NCI-H2029 (cell line): Measurements from ENCODE around the gene CCDC82.
"Not testable (repeated sequence)": the region's sequence is repeated elsewhere in the genome, so short reads cannot be mapped to it uniquely, and the experiment has no call there.

ENCODE experiments used
- DNase-seq: peaks from one replicate; lab custom pipeline; 2025; lab: John Stamatoyannopoulos, UW

CCDC82 gene

DNA sequence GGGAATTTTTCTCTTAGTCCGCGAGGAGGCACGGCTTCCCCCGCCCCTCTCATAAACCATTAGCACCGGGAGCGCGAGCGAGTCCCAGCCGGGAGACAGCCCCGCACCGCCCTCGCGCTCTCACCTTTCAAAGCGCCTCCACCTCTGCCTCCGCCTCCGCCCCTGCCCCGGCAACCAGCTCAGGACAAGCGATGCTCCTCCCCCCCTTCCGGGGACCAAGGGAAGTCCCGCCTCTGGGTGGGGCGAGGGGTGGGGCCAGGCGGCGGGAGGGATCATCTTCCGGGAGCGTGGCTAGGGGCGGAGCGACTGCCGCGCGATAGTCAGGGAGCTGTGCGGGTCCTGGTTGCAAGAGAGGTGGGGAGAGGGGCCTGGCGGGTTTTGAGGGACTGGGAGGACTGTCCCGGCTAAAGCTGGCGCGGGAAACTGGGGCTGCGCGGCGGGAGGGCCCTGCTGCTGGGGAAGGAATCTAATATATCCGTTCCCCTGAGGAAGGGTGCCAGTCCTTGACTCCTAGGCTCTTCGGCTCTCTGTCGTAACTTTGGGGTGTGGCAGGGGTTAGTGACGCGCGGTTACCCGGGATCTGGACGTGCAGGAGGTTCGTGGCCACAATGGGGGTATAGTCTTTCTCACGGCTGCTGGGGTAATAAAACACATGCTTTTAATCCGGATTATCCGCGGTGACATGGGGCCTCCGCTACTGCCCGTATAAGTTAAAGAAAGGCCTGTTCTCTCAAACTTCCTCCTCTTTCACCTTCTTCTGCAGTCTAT lies at the start of gene CCDC82, which contains the start of gene JRKL:
Gene CCDC82 (minus strand): TSS at position 193 of the 768 bp plus-strand sequence. CDS start 5,165 bp downstream, outside the sequence.
Gene JRKL (plus strand): TSS at position 294 of the 768 bp plus-strand sequence. CDS start 637 bp downstream, outside the sequence.
- DNase-seq = peak; percentile 88

DNA sequence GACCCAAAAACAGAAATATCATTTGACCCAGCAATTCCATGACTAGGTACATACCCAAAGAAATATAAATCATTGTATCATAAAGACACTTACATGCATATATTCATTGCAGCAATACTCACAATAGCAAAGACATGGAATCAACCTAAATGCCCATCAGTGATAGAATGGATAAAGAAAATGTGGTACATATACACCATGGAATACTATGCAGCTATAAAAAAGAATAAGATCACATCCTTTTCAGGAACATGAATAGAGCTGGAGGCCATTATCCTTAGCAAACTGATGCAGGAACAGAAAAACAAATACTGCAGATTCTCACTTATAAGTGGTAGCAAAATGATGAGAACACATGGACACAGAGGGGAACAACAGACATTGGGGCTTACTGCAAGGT lies 42.9 kb upstream of the CCDC82 start:
- DNase-seq = not testable (repeated sequence)

DNA sequence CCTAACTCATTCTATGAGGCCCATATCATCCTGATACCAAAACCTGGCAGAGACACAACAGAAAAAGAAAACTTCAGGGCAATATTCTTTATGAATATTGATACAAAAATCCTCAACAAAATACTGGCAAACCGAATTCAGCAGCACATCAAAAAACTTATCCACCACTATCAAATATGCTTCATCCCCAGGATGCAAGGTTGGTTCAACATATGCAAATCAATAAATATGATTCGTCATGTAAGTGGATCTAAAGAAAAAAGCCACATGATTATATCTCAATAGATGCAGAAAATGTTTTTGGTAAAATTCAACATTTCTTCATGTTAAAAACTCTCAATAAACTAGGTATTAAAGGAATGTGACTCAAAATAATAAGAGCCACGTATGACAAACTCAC lies 41.0 kb upstream of the CCDC82 start:
- no peak for DNase-seq

DNA sequence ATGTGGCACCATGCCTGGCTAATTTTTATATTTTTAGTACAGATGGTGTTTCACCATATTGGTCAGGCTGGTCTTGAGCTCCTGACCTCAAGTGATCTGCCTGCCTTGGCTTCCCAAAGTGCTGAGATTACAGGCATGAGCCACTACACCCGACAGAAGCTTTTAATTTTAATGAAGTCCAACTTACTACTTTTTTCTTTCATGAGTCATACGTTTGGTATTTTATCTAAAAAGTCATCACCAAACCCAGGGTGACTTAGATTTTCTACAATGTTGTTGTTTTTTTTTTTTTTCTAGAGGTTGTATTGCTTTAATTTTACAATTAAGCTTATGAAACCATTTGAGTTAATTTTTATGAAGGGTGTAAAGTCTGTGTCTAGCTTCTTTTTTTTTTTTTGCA lies 35.0 kb upstream of the CCDC82 start:
- DNase-seq = no peak

DNA sequence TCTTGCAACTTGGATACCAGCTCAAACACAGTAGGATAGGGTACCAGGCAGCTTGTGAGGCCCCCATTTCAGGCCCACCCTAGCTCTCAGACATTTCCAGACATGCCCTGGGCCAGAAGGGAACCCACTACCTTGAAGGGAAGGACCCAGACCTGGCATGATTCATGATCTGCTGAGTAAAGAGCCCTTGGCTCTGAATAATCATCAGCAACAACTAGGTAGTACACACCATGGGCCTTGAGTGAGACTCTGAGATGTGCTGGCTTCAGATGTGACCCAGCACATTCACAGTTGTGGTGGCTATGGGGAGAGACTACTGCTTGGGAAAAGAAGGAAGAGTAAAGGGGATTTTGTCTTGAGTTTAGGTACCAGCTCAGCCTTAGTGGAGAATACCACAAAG lies 23.7 kb upstream of the CCDC82 start:
- DNase-seq = no peak

DNA sequence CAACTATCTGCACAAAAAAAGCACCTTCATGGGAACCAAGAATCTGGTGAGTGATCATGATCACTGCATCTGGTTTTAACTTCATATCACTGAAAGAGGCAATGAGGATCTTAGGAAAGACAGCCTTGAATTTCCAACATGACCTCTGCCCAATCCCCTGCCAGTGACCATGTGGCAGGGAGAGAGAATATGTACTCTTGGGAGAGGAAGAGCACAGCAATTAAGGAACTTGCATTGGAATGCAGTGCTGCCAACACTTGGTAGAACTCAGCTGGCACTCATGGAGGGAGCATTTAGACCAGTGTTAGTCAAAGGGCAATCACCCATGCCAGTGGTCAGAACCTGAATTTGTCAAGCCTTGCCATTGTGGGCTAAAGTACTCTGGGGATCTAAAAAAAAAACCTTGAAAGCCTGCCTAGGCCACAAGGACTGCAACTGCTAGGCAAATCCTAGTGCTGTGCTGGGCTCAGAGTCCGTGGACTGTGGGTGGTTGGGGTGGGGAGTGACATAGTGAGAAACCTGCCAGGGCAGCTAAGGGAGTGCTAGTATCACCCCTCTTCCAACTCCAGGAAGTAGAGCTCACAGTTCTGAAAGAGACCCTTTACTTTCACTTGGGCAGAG lies 23.2 kb upstream of the CCDC82 start:
- no peak for DNase-seq

DNA sequence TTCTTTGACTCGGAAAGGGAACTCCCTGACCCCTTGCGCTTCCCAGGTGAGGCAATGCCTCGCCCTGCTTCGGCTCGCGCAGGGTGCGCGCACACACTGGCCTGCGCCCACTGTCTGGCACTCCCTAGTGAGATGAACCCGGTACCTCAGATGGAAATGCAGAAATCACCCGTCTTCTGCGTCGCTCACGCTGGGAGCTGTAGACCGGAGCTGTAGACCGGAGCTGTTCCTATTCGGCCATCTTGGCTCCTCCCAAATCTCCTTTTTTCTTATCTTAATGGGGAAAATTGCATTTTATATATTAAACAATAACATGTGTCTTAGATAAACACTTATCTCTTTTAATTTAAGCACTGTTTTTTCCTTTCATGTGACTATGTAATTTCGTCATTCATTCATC lies 21.7 kb upstream of the CCDC82 start:
- DNase-seq = not testable (repeated sequence)

DNA sequence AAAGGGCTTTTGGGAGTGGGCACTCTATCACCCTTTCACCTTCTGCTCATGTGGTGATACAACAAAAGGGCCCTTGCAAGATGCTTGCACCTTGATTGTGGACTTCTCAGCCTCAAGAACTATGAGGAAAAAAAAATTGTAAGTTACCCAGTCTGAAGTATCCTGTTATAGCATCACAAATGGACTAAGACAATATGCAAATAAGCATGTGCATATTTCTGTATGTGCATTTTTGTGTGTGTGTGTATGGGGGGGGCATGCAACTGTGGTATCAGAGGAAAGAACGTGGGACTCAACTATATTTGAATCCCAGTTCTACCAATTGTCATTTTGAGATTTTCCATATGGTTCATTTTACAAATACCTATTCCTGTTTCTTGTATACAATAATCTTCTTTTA lies 11.0 kb upstream of the CCDC82 start:
- no peak for DNase-seq

DNA sequence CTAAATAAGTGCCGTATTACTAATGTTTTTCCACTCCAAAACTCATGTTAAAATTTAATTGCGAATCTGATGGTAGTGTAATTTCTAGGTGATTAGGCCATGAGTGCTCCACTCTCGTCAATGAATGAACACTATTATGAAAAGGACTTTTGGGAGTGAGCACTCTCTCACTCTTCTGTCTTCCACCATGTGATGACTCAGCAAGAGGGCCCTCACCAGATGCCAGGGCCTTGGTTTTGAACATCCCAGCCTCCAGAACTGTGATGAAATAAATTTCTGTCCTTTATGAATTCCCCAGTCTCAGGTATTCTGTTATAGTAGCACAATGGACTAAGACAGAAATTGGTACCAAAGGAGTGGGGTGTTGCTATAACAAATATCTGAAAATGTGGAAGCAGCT lies 8.2 kb upstream of the CCDC82 start:
- DNase-seq = no peak

DNA sequence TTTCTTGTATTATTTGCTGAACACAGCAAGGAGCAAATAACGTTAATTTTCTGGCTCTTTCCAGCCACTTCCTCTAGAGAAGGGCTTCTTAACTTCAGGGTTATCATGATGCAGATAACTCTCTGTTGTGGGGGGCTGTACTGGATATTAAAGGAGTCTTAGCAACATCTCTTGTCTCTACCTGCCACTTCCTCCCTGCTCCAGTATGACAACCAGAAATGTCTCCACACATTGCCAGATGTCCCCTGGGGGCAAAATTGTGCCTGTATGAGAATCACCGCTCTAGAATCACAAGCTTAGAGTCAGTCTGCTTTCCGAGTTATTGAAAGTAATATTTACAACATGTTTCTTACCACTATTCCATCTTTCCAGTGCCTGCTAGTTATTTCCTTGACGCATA lies 6.9 kb upstream of the CCDC82 start:
- DNase-seq = no peak

DNA sequence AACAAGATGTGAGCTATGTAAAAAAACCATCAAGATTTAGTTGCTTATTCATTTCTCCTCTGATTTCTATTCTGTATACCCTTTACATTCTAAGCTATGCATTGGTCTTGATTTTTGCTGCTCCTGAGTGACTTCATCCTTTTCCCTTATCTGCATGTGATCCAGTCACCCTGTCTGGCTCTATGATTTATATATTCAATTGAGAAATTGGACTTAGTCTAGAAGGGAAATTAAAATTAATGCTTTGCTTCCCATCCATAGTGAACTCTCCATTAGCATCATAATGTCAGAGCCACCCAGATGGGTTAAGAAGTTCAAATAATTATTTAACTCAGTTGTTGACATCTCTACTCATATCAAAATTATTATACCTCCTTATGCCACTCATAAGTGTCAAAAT lies 5.1 kb upstream of the CCDC82 start:
- no peak for DNase-seq

DNA sequence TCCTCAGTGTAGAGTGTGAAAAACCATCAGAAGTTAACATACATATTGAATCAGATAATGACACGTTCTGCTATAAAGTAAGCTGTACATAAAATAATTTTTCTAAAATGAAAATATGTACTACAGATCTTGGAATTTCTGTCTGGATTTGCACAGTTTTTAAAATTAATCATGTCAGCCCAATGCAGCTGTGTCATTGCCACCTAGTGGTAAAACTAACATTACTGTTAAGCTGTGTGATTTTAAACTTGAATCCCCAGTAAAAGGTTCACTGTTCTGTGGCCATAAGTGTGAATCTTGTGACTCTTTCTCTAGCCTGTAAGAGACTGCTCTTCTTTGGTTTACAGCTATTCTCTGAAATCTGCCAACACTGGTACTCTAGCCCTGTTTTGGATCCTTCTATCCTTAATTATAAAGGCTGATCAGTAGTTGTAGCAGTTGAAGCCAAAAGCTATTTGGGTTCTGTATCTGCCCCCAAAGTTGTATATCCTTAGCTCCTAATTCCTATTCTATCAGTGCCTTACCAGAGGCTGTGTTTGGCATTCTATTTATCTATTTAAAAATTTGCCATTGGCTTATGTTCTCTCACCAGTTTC lies 4.1 kb upstream of the CCDC82 start:
- no peak for DNase-seq

DNA sequence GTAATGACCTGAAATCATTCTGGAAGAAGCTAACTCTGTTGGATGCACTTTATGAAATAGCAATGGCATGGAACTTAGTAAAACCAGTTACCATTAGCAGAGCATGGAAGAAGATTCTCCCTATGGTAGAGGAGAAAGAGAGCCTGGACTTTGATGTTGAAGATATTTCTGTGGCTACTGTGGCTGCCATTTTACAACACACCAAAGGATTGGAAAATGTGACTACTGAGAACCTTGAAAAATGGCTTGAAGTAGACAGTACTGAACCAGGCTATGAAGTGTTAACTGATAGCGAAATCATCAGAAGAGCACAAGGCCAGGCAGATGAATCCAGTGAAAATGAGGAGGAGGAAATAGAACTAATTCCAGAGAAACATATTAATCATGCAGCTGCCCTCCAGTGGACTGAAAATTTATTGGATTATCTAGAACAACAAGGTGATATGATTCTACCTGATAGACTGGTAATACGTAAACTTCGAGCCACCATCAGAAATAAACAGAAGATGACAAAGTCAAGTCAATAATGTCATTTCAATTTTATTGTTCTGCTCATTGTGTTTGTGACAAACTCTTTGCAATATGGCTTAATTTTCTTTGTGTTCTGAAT lies 2.1 kb upstream of the CCDC82 start:
- DNase-seq = no peak

DNA sequence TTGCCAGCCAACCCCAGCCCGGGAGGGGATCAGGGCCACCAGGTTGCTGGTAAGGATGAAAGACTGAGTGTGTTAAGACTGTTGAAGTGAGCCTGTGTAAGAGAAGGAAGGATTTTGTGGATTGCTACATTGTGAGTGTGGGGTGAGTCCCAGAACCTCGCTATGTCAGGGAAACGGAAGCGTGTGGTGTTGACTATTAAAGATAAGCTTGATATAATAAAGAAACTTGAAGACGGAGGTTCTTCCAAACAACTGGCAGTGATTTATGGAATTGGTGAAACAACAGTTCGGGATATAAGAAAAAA lies 728 bp upstream of the CCDC82 start:
- DNase-seq = no peak

DNA sequence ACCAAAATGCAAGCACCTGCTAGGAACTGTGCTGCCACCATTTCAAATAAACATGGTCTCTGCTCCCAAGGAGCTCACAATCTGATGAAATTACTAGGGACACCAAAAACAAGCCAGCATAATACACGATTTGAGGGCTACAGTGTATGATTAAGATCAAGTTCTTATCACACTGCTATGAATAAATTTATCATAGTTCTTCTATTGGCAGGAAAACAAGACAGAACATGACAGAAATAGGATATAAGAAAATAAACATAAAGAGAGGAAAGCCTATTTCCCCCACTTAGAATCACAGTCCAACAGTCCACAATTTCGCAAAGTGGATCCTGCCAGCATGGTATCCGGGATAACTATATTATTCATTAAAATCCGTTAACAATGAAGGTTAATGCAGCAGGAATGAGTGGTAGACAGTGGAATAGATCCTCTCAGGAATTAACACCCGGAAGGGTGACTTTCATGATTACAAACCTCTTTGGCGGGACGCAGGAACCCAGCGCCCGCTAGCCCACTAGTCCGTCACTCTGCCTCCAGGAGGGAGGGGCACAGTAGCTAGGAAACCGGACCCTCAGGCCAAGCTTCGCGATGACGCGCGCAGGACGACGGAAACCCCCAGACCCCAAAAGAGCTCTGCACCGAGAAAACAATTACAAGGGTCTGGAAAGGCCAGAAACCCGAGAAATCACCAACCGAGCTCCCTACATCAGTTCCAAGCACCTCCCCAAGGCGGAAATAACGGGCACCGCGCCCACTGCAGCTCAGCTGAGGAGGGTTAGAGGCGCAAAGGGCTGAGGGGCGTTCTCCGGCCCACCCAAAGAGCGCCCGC lies 607 bp downstream of the CCDC82 start:
- no peak for DNase-seq

DNA sequence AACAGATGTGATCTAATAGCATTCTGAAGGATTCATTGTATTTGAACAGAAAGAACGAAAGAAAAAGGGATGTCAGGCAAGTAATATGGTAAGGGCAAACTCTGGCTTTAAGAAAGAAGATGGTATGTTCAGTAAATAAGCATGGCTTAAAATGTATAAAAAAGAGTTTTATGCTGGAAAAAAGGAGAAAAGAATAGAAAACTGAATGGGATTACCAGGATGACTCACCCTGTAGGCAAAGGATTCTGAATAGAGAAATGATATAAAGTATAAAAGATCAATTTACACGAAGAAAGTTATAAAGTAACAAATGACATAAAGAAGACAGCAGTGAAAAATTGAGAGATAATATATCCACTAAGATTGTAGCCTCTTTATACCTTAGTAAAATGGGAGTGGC lies 4.5 kb downstream of the CCDC82 start:
- no peak for DNase-seq

DNA sequence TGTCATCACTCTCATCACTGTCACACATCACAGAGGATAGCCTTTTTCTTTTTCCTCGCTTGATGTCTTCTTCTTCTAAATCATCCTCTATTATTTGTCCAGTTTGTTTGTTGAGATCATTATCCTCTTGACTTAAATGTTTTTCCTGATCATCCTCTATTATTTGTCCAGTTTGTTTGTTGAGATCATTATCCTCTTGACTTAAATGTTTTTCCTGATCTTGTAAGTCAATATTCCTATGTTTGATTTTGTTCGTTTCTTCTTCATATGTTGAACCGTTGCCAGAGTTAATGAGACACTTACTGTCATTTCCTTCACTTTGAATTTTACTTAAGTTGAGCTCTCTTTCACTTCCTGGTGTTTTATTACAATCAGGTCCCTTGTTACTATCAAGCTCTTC lies 5.6 kb downstream of the CCDC82 start:
- DNase-seq = no peak

DNA sequence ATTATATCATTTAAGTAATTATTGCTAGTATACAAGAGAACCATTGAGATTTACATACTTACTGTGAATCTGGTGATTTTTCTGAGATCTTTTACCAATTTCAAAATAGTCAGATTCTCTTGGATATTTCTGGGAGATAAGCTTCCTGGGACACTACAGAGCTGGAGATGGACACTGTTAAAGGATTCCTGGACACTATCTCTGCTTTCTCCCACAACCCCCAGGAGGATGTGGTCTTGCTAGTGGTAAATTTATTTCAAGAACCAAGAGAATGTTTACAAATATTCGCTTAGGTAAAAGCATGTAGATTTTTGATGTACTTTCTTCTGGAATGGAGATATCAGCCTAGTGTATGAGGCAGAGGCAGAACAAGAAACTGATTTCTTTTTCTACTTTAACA lies 12.9 kb downstream of the CCDC82 start:
- DNase-seq = no peak

DNA sequence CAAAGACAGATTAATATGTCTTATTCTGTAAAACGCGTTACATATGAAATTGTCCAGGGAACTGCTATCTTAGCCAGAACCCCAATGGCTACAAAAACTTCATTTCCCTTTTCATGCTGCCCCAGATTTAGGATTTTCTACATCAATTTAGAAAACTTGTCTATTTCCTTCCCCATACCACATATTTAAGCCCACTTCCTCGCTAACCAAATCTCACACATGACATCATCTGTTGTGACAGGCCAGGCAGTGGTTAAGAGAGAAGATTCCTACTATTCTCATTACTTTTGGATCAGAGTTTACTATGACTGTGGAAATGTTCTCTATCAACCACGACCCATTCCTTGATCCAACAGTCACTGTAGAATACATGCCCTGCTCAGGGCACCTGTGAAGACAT lies 15.9 kb downstream of the CCDC82 start:
- DNase-seq = no peak

DNA sequence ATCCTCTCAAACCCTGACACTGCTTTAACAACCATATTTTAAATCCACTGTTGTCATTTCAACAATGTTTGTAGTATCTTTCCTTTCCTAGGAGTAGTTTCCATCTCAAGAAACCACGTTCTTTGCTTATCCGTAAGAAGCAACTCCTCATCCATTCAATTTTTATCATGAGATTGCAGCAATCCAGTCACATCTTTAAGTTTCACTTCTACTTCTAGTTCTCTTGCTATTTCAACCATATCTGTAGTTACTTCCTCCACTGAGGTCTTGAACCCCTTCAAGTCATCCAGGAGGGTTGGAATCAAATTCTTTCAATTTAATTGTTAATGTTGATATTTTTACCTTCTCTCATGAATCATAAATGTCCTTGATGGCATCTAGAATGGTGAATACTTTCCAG lies 22.4 kb downstream of the CCDC82 start:
- DNase-seq = no peak

DNA sequence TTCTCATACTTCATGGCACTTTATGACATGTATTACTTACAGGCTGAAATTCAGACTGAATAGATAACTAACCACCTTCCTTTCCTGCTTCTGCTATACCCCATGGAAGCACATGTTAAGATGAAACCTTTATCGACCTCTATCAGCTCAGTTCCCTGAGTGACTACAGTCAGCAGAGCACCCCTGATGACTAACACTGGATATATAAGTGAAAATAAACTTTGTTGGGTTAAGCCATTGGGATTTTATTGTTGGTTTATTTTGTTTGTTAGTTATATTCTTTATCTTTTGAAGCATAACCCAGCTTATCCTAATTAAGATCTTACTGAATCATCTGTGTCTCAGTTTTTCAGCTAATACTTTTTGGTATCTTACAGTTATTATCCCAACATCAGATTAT lies 23.7 kb downstream of the CCDC82 start:
- no peak for DNase-seq

DNA sequence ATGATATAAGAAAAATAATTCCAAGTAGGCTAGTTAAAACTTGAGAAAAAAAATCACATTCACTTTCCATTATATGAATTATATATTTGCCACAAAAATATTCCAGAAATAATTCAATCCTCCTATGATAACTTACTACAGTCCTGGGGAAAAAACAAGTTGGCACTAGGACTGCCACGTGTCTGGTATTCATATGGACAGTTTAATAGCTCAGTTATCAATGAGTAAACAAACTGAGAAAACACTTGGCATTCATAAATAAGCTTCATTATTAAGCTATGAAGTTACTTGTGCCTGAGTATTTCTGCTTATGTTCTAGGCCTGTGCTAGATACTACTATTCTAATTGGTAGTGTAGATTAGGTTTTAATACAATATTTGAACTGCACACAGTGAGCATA lies 24.2 kb downstream of the CCDC82 start:
- no peak for DNase-seq
